ENCODE results near the gene ELMOD3.
"Not testable (repeated sequence)": the region's sequence is repeated elsewhere in the genome, so short reads cannot be mapped to it uniquely, and the experiment has no call there.

The ELMOD3 gene

GRCh38 chr2:85376291-85377065, 21.9 kb downstream of the ELMOD3 start:
- no peak for DNase-seq (ENCODE audit: low spot score)

DNA sequence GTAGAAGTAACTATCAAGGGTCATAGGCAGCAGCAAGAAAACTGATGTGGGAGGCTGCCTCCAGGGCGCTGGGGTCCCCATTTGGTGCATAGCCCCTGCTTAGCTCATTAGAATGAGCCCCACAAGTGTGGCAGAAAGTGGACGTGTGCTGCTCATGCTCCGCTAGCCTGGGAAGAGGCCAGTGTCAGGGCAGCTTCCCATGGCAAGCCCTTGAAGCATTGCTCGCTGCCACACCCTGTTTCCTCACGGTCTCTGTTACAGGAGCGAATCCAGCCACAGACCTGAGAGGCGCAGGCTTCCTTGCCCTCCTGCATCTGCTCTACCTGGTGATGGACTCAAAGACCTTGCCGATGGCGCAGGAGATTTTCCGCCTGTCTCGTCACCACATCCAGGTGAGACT, 22.5 kb downstream of the ELMOD3 start:
- no peak for DNase-seq (ENCODE audit: low spot score)

DNA sequence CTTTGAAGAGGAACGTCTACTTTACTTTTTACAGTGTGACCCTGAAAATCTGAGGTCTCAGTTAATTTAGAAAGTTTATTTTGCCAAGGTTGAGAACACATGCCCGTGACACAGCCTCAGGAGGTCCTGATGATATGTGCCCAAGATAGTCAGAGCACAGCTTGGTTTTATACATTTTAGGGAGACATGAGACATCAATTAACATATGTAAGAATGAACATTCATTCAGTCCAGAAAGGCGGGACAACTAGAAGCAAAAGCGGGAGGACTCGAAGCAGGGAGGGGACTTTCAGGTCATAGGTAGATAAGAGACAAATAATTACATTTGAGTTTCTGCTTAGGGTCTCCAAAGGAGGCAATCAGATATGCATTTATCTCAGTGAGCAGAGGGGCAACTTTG, 23.7 kb downstream of the ELMOD3 start:
- DNase-seq (ENCODE audit: low spot score), result no peak

DNA sequence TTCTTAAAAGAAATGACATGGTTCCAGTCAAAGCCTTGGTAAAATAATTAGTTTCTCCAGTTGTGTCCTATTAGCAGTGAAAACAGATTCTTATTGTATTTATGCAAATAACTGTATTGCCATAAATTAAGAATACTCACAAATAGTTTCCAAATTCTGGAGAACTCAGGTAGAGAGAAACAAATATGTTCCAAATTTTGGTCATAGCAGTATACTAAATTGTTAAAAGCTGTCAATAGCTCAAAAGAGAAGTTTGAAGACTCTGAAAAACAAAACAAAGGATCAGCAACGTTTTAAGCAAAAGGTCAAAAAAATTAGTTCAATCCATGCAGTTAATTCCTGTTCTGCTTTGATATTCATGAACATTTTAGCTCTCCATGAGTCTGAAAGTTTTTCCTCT, 25.5 kb downstream of the ELMOD3 start:
- no peak for DNase-seq (ENCODE audit: low spot score)

DNA sequence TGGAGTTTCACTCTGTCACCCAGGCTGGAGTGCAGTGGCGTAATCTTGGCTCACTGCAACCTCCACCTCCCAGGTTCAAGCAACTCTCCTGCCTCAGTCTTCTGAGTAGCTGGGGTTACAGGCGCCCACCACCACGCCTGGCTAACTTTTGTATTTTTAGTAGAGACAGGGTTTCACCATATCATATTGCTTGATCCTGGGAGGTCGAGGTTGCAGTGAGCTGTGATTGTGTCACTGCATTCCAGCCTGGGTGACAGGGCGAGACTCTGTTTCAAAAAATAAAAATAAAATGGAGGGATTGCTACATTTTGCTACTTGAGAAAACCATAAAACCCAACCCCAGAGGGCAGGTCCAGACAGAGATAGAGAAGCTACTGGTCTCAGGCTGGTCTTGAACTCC, 28.6 kb downstream of the ELMOD3 start:
- not testable (repeated sequence) for DNase-seq (ENCODE audit: low spot score)

DNA sequence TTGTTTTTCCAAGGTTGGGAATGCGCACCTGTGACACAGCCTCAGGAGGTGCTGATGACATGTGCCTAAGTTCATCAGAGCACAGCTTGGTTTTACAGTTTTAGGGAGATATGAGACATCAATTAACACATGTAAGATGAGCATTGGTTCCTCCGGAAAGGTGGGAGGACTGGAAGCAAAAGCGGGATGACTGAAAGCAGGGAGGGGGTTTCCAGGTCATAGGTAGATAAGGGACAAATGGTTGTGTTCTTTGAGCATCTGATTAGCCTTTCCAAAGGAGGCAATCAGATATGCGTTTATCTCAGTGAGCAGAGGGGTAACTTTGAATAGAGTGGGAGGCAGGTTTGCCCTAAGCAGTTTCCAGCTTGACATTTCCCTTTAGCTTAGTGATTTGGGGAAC, 29.3 kb downstream of the ELMOD3 start:
- no peak for DNase-seq (ENCODE audit: low spot score)

- no peak for DNase-seq (ENCODE audit: low spot score)
Measured at GRCh38 chr2:85385746-85386145, 31.2 kb downstream of the ELMOD3 start.

DNA sequence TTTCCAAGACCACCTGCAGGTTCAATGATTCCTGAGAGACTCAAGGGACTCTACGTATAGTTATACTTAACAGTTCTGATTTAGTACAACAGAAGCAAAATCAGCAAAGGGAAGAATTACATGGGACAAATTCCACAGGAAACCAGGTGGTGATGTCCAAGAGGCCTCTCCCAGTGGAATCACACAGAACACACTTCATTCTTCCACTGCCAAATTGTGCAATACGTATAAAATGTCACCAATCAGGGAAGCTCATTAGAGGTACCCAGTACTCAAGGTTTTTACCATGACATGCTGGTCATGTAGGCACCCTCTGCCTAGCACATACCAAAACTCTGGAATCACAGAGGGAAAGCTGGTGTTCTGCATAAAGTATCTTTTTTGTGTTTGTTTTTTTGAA, 33.2 kb downstream of the ELMOD3 start:
- no peak for DNase-seq (ENCODE audit: low spot score)

GRCh38 chr2:85388878-85389538, 34.4 kb downstream of the ELMOD3 start:
- no peak for DNase-seq (ENCODE audit: low spot score)

- peak; percentile 83 for DNase-seq (ENCODE audit: low spot score)
Measured at GRCh38 chr2:85390941-85391669, 36.5 kb downstream of the ELMOD3 start.

- DNase-seq (ENCODE audit: low spot score), result peak; percentile 5
Measured at GRCh38 chr2:85393836-85394235, 39.3 kb downstream of the ELMOD3 start.

DNA sequence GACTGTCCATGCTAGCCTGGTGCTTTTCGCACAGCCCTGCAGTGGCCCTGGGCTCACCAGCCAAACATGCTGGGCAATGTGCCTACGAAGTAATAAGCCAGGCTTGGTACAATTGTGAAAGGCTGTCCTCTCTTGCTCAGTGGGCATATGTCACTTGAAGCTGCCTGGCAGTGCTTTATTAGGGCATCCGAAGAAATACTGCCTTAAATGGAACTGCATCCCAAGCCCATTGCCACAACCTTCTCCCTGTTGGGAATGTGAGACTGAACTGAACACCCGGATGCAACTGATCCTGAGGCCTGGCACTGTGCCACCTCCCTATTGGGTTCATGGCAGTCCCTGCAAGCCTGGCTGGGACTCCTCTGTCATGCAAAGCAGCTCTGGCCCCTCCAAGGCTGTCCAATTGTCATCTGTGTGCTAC, 39.7 kb downstream of the ELMOD3 start:
- DNase-seq (ENCODE audit: low spot score), result peak; percentile 17

- DNase-seq (ENCODE audit: low spot score), result peak; percentile 12
Measured at GRCh38 chr2:85394976-85395375, 40.4 kb downstream of the ELMOD3 start.

DNA sequence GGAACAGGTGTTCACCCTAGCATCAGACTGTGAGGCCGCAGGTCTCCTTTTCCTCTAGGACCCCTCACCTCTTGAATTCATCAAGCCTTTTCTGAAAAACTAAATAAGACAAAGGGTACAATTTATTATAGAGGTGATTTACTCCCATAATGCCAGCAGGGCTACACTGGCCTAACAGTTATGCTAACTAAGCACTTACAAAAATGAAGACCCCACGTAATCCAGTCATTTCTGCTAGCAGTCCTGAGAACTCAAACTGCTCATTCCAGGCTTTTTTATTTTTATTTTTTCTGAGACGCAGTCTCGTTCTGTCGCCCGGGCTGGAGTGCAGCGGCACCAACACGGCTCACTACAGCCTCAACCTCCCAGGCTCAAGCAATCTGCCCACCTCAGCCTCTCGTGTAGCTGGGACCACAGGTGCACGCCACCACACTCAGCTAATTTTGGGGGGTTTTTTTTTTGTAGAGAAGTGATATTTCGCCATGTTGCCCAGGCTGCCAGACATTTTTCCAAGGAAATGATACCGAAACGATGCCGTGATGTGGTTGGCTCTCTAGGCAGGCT, 41.4 kb downstream of the ELMOD3 start:
- DNase-seq (ENCODE audit: low spot score), result no peak

DNA sequence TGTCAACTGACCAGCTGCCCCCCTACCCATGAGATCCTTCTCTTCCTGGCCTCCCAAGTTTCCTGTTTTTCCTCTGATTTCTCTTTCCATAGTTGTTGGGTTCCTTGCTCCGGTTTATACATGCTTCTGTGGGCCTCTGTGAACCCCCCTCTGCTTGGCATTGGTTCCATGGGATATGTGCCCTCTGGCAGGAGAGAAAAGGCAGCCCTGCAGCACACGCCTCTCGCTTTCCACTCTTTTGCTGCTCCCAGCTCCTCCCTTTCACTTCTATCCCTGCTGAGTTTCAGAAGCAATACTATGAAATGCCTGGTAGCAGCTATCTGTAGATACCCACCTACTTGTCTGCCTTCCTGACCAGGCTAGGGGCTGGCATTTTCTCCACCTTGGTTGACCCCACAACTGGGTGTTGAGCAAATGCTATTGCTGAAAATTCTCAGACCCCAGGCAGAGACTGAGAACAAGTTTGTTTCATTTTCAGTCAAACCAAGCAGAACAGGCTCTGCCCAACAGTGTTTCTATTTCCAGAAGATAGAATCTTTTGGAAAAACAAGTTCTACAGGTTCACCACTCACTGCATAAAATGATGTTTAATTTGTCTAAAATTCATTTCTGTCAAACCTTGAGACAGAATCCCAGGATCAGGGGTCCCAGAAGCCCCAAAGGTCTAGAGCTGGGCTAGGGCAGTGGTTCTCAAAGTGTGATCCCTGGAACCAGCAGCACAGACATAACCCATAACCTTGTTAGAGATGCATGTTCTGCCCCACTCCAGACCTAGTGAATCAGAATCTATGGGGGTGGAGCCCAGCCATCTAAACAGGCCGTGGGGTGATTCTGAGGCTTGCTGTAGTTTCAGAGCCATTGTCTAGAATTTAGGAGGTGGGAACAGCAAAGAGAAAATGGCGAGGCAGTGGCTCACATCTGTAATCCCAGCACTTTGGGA, 42.2 kb downstream of the ELMOD3 start:
- DNase-seq (ENCODE audit: low spot score), result no peak

- no peak for DNase-seq (ENCODE audit: low spot score)
Measured at GRCh38 chr2:85397925-85398331, 43.4 kb downstream of the ELMOD3 start.

- DNase-seq (ENCODE audit: low spot score), result peak; percentile 9
Measured at GRCh38 chr2:85398426-85399182, 44.0 kb downstream of the ELMOD3 start.

GRCh38 chr2:85399183-85399455, 44.5 kb downstream of the ELMOD3 start:
- peak; percentile 3 for DNase-seq (ENCODE audit: low spot score)

- peak; percentile 4 for DNase-seq (ENCODE audit: low spot score)
Measured at GRCh38 chr2:85400023-85400422, 45.5 kb downstream of the ELMOD3 start.

GRCh38 chr2:85400541-85401463, 46.2 kb downstream of the ELMOD3 start:
- DNase-seq (ENCODE audit: low spot score), result peak; percentile 5
